ENCODE results near the gene ASIC4. TPM values are rescaled to one million over a fixed set of nuclear protein-coding genes. Genes with fewer than 3 reads are reported as not detected.
A peak's percentile ranks its signal among the peaks of the same experiment; 100 is the strongest.

The ASIC4 gene
- total and polyA plus RNA-seq, 8 donors, result 0.04 to 0.38 (median 0.18) TPM; not detected in 4

DNA sequence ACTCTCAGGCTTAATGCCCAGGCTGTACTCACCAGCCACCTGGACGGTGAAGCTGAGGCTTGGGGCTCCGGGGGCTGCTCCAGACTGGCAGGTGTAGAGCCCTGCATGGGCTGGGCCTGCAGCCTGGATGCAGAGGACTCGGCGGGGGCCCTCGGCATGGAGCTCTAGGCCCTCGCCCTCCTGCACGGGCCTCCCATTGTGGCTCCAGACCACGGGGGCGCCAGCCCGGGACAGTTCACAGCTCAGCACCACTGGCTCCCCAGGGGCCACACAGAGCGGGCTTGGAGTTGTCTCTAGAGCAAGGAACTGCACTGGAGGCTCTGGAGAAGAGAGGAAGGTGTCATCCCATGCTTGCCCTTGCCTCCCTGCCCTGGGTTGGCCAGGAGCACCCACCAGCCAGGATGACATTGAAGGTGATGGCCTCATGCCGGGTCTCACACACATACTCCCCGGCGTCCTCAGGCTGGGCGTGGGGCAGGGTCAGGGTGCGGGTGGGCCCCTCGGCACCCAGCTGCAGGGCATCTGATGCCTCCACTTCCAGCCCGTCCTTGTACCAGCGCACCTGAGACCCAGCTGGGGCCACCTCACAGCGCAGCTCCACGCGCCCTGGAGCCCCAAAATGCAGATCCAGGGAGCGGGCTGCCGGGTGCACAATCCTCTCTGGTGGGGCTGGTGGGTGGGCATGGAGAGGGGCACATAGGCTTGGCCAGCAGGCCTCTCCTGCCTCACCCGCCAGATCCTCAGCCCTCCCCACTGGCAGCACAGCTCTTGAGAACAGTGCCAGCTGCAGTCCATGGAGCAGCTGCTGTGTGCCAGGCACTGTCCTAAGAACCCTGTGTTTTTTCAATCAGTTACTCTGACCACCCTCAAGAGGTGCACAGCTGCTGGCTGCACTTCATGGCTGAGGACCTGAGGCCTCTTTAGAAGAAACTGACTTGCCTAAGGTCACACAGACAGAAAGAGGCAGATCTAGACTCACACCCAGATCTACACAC is 43.8 kb downstream of the ASIC4 start:
- H3K4me1 ChIP-seq, result peaks cover 0 to 2% (median 0%) of the 10 kb centered on the region in 3 donors
- no peaks in the 10 kb centered on the region for H3K9me3 ChIP-seq
- WGBS, 2 donors, result 87 to 89% methylated on average over 25 of the region's 25 CpGs
- no peak overlapping the region for H3K27ac ChIP-seq
- no peak for FAIRE-seq
- TF ChIP-seq, protein P1, sequence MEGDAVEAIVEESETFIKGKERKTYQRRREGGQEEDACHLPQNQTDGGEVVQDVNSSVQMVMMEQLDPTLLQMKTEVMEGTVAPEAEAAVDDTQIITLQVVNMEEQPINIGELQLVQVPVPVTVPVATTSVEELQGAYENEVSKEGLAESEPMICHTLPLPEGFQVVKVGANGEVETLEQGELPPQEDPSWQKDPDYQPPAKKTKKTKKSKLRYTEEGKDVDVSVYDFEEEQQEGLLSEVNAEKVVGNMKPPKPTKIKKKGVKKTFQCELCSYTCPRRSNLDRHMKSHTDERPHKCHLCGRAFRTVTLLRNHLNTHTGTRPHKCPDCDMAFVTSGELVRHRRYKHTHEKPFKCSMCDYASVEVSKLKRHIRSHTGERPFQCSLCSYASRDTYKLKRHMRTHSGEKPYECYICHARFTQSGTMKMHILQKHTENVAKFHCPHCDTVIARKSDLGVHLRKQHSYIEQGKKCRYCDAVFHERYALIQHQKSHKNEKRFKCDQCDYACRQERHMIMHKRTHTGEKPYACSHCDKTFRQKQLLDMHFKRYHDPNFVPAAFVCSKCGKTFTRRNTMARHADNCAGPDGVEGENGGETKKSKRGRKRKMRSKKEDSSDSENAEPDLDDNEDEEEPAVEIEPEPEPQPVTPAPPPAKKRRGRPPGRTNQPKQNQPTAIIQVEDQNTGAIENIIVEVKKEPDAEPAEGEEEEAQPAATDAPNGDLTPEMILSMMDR (IDR thresholded peaks at IDR 0.05), result no peak
- intact Hi-C loops (cut with DNase I), result no loop called here
- peaks cover 0 to 2% (median 0%) of the 10 kb centered on the region in 3 donors for H3K36me3 ChIP-seq
- H3K27me3 ChIP-seq, result no peaks in the 10 kb centered on the region
- peak in 4 of 6 donors; percentile 54 to 79 (median 72) for DNase-seq
- no peak overlapping the region for H3K4me3 ChIP-seq
- ATAC-seq, result peak; percentile 57 to 76 (median 72)

DNA sequence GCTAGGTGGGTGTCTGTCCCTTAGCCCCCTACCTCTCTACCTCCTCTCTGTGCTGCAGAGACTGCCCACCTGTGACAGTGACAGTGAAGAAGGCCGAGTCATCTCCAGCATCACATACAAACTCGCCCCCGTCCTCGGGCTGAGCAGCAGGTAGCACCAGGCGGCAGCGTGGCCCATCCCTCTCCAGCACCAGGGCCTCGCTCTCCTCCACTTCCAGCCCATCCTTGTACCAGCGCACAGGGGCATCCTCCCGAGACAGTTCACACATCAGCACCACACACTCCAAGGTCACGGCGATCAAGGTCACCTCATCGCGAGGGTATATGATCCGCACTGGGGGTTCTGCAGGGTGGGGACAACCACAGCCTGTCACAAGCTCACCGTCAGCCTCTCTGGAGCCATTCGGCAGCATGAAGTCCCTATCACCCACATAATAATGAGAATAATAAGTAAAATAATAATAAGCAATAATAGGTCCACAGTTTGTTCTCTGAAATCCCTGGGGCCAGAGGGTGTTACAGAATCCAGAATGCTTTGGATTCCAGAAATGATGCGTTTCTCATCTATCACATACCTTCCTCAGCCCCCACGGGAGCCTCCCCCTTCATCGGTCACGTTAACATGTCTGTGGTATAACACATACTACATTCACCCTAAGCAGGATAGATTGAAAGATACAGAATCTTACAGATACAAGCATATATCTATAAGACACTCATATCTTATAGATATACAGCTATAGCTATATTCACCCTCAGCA is 45.1 kb downstream of the ASIC4 start:
- intact Hi-C loops (cut with DNase I), result no loop called here
- Histone ChIP-seq H3K4me1 (no peaks in the 10 kb centered on the region), H3K27me3 (no peaks in the 10 kb centered on the region), H3K9me3 (no peaks in the 10 kb centered on the region), H3K36me3 (peaks cover 0 to 5% (median 2%) of the 10 kb centered on the region in 3 donors), H3K27ac (no peak overlapping the region), H3K4me3 (no peak overlapping the region)
- 83 to 85% methylated on average over 19 to 20 of the region's 20 CpGs for WGBS, 2 donors
- FAIRE-seq (no peak), DNase-seq (peak in 2 of 6 donors; percentile 12 to 36), ATAC-seq (no peak)
- TF ChIP-seq, protein P1 (IDR thresholded peaks at IDR 0.05), result no peak

DNA sequence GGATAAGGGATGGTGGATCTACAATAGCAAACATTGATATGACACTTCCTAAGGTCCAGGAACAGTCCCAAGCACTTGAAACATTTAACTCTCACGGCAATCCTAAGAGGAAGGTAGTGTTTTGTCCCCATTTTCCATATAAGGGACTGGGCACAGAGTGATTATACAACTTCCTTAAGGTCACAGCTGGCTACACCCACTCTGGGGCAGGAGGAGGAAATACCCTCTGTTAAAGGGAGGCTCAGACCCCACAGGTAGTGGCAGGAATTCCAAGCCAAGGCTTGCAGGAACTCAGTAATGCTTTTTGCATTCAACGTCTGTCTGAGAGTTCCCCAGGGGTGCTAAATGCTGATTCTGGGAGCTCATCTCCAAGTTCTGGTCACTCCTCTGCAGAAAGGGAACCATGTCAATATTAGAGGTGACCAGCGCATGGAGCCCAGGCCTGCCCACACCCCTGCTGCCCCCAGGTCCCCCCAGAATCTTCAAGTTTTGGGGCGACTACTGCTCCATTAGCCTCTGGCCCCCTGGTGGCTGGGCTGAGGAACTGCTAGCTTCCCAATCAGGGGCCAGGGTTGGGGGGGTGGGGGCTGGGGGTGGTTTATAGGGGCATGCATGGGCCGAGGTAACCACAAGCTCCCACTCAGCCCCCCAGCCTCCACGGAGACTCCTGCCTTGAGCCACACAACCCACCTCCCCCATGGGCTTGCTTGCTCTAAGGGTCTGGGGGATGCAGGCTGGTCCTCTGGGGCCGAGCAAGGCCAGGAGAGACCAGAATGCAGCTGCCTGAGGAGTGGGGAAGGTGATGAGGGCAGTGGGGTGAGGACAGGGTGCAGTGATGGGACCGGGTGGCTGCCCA is 46.0 kb downstream of the ASIC4 start:
- intact Hi-C loops (cut with DNase I), result no loop called here
- FAIRE-seq (no peak), ATAC-seq (peak; percentile 9 to 64 (median 30)), DNase-seq (peak in 2 of 6 donors; percentile 15 to 68)
- WGBS, 2 donors, result 35 to 41% methylated on average over 8 of the region's 8 CpGs
- Histone ChIP-seq H3K4me1 (no peaks in the 10 kb centered on the region), H3K4me3 (no peak overlapping the region), H3K36me3 (peaks cover 0 to 7% (median 6%) of the 10 kb centered on the region in 3 donors), H3K27ac (no peak overlapping the region), H3K9me3 (no peaks in the 10 kb centered on the region), H3K27me3 (no peaks in the 10 kb centered on the region)
- TF ChIP-seq, protein P1 (IDR thresholded peaks at IDR 0.05), result peak; percentile 55 to 79 (median 70)

DNA sequence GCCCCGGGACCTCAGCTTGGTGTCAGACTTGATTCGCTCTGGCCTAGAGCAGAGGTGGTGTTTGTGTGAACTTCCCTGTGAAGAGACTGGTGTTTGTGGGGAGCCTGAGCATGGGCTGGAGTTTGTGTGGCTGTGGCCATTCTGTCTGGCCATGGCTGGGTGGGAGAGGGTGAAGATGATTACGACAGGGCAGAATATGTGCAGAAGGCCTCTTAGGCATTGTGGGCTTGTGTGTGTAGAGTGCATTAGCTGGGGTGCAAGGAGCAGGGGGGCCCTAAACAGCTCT is 46.6 kb downstream of the ASIC4 start:
- intact Hi-C loops (cut with DNase I), result no loop called here
- H3K27ac ChIP-seq, result no peak overlapping the region
- no peak overlapping the region for H3K4me3 ChIP-seq
- H3K27me3 ChIP-seq, result no peaks in the 10 kb centered on the region
- WGBS, 2 donors, result 88 to 96% methylated on average over 3 of the region's 3 CpGs
- DNase-seq (no peak), ATAC-seq (no peak), FAIRE-seq (no peak)
- no peaks in the 10 kb centered on the region for H3K9me3 ChIP-seq
- TF ChIP-seq, protein P1 (IDR thresholded peaks at IDR 0.05), result no peak
- H3K4me1 ChIP-seq, result no peaks in the 10 kb centered on the region
- H3K36me3 ChIP-seq, result peaks cover 0 to 13% (median 6%) of the 10 kb centered on the region in 3 donors

All from pancreas (tissue), 10 donors.